Measurements from ENCODE around the gene PAPSS2. TPM values are rescaled to one million over a fixed set of nuclear protein-coding genes. Genes with fewer than 3 reads are reported as not detected.
"Not testable (repeated sequence)": the region's sequence is repeated elsewhere in the genome, so short reads cannot be mapped to it uniquely, and the experiment has no call there.

Gene PAPSS2
- total RNA-seq, 2 donors from 2014 or later = 0.55 to 1.3 TPM

GRCh38 chr10:87712913-87713616 lies 53.4 kb downstream of the PAPSS2 start:
- no peak overlapping the region for H3K27ac Mint-ChIP-seq

GRCh38 chr10:87713707-87714106 lies 54.0 kb downstream of the PAPSS2 start:
- Mint-ChIP-seq H3K4me1 (peaks cover 3% of the 10 kb centered on the region), H3K27ac (no peak overlapping the region), H3K36me3 (ENCODE audit: low read depth) (no peaks in the 10 kb centered on the region), H3K27me3 (peaks cover 41% of the 10 kb centered on the region), H3K4me3 (no peak overlapping the region)
- H3K9me3 ChIP-seq (ENCODE audit: control insufficient read depth, low read length, poor library complexity, severe bottlenecking) = no peaks in the 10 kb centered on the region
- DNase-seq (no peak), ATAC-seq (no peak)

More at GRCh38 chr10:87712913-87713616, 53.4 kb downstream of the PAPSS2 start:
- Mint-ChIP-seq H3K4me1 (peaks cover 3% of the 10 kb centered on the region), H3K27me3 (peaks cover 38% of the 10 kb centered on the region), H3K4me3 (no peak overlapping the region), H3K36me3 (ENCODE audit: low read depth) (no peaks in the 10 kb centered on the region)
- no peaks in the 10 kb centered on the region for H3K9me3 ChIP-seq (ENCODE audit: control insufficient read depth, low read length, poor library complexity, severe bottlenecking)
- DNase-seq = no peak
- ATAC-seq = no peak

GRCh38 chr10:87715552-87716347 lies 56.1 kb downstream of the PAPSS2 start:
- DNase-seq = no peak
- H3K27ac Mint-ChIP-seq = no peak overlapping the region
- peaks cover 38% of the 10 kb centered on the region for H3K27me3 Mint-ChIP-seq
- no peak for ATAC-seq
- H3K36me3 Mint-ChIP-seq (ENCODE audit: low read depth) = no peaks in the 10 kb centered on the region
- H3K4me3 Mint-ChIP-seq = no peak overlapping the region
- H3K9me3 ChIP-seq (ENCODE audit: control insufficient read depth, low read length, poor library complexity, severe bottlenecking) = no peaks in the 10 kb centered on the region
- peaks cover 3% of the 10 kb centered on the region for H3K4me1 Mint-ChIP-seq

GRCh38 chr10:87716348-87716670 lies 56.6 kb downstream of the PAPSS2 start:
- DNase-seq (no peak), ATAC-seq (no peak)
- no peak overlapping the region for H3K4me3 Mint-ChIP-seq
- no peaks in the 10 kb centered on the region for H3K36me3 Mint-ChIP-seq (ENCODE audit: low read depth)
- no peaks in the 10 kb centered on the region for H3K9me3 ChIP-seq (ENCODE audit: control insufficient read depth, low read length, poor library complexity, severe bottlenecking)
- peaks cover 40% of the 10 kb centered on the region for H3K27me3 Mint-ChIP-seq
- H3K27ac Mint-ChIP-seq = no peak overlapping the region
- H3K4me1 Mint-ChIP-seq = peaks cover 3% of the 10 kb centered on the region

- Mint-ChIP-seq H3K27ac (no peak overlapping the region), H3K36me3 (ENCODE audit: low read depth) (no peaks in the 10 kb centered on the region), H3K4me3 (no peak overlapping the region), H3K4me1 (peaks cover 3% of the 10 kb centered on the region), H3K27me3 (peaks cover 39% of the 10 kb centered on the region)
- DNase-seq (no peak), ATAC-seq (no peak)
- no peaks in the 10 kb centered on the region for H3K9me3 ChIP-seq (ENCODE audit: control insufficient read depth, low read length, poor library complexity, severe bottlenecking)
These were observed 61.0 kb downstream of the PAPSS2 start for GRCh38 chr10:87720665-87721064.

- ATAC-seq (no peak), DNase-seq (no peak)
- H3K27me3 Mint-ChIP-seq = peaks cover 40% of the 10 kb centered on the region
- H3K4me3 Mint-ChIP-seq = no peak overlapping the region
- H3K36me3 Mint-ChIP-seq (ENCODE audit: low read depth) = no peaks in the 10 kb centered on the region
- no peaks in the 10 kb centered on the region for H3K4me1 Mint-ChIP-seq
- H3K9me3 ChIP-seq (ENCODE audit: control insufficient read depth, low read length, poor library complexity, severe bottlenecking) = no peaks in the 10 kb centered on the region
- H3K27ac Mint-ChIP-seq = no peak overlapping the region
These were observed 62.1 kb downstream of the PAPSS2 start for GRCh38 chr10:87721781-87722180.

GRCh38 chr10:87722716-87723115 lies 63.0 kb downstream of the PAPSS2 start:
- H3K4me3 Mint-ChIP-seq = no peak overlapping the region
- DNase-seq (no peak), ATAC-seq (no peak)
- no peaks in the 10 kb centered on the region for H3K36me3 Mint-ChIP-seq (ENCODE audit: low read depth)
- H3K4me1 Mint-ChIP-seq = no peaks in the 10 kb centered on the region
- H3K27me3 Mint-ChIP-seq = peaks cover 49% of the 10 kb centered on the region
- H3K9me3 ChIP-seq (ENCODE audit: control insufficient read depth, low read length, poor library complexity, severe bottlenecking) = no peaks in the 10 kb centered on the region
- H3K27ac Mint-ChIP-seq = no peak overlapping the region

- H3K27me3 Mint-ChIP-seq = peaks cover 46% of the 10 kb centered on the region
- H3K27ac Mint-ChIP-seq = no peak overlapping the region
- no peaks in the 10 kb centered on the region for H3K36me3 Mint-ChIP-seq (ENCODE audit: low read depth)
- DNase-seq = no peak
- H3K4me1 Mint-ChIP-seq = no peaks in the 10 kb centered on the region
- no peak overlapping the region for H3K4me3 Mint-ChIP-seq
- H3K9me3 ChIP-seq (ENCODE audit: control insufficient read depth, low read length, poor library complexity, severe bottlenecking) = no peaks in the 10 kb centered on the region
- ATAC-seq = no peak
These were observed 63.8 kb downstream of the PAPSS2 start for GRCh38 chr10:87723500-87723899.

GRCh38 chr10:87724789-87725188 lies 65.1 kb downstream of the PAPSS2 start:
- H3K36me3 Mint-ChIP-seq (ENCODE audit: low read depth) = no peaks in the 10 kb centered on the region
- ATAC-seq = no peak
- peaks cover 38% of the 10 kb centered on the region for H3K27me3 Mint-ChIP-seq
- no peaks in the 10 kb centered on the region for H3K4me1 Mint-ChIP-seq
- H3K9me3 ChIP-seq (ENCODE audit: control insufficient read depth, low read length, poor library complexity, severe bottlenecking) = no peaks in the 10 kb centered on the region
- no peak overlapping the region for H3K27ac Mint-ChIP-seq
- DNase-seq = no peak
- H3K4me3 Mint-ChIP-seq = no peak overlapping the region

GRCh38 chr10:87729940-87730339 lies 70.3 kb downstream of the PAPSS2 start:
- Mint-ChIP-seq H3K4me1 (peaks cover 7% of the 10 kb centered on the region), H3K36me3 (ENCODE audit: low read depth) (peaks cover 9% of the 10 kb centered on the region), H3K27ac (no peak overlapping the region), H3K27me3 (peaks cover 32% of the 10 kb centered on the region), H3K4me3 (no peak overlapping the region)
- no peaks in the 10 kb centered on the region for H3K9me3 ChIP-seq (ENCODE audit: control insufficient read depth, low read length, poor library complexity, severe bottlenecking)
- no peak for ATAC-seq
- no peak for DNase-seq

GRCh38 chr10:87733081-87733480 lies 73.4 kb downstream of the PAPSS2 start:
- no peak overlapping the region for H3K27ac Mint-ChIP-seq
- ATAC-seq (no peak), DNase-seq (no peak)
- H3K4me1 Mint-ChIP-seq = peaks cover 7% of the 10 kb centered on the region
- H3K36me3 Mint-ChIP-seq (ENCODE audit: low read depth) = peaks cover 9% of the 10 kb centered on the region
- H3K9me3 ChIP-seq (ENCODE audit: control insufficient read depth, low read length, poor library complexity, severe bottlenecking) = no peaks in the 10 kb centered on the region
- peaks cover 39% of the 10 kb centered on the region for H3K27me3 Mint-ChIP-seq
- no peak overlapping the region for H3K4me3 Mint-ChIP-seq

GRCh38 chr10:87734987-87735827 lies 75.5 kb downstream of the PAPSS2 start:
- ATAC-seq (peak; percentile 42), DNase-seq (no peak)
- Mint-ChIP-seq H3K4me1 (peaks cover 7% of the 10 kb centered on the region), H3K27me3 (peaks cover 53% of the 10 kb centered on the region), H3K27ac (no peak overlapping the region), H3K36me3 (ENCODE audit: low read depth) (peaks cover 9% of the 10 kb centered on the region), H3K4me3 (no peak overlapping the region)
- H3K9me3 ChIP-seq (ENCODE audit: control insufficient read depth, low read length, poor library complexity, severe bottlenecking) = no peaks in the 10 kb centered on the region

- not testable (repeated sequence) for H3K4me1 Mint-ChIP-seq; H3K9me3 ChIP-seq (ENCODE audit: control insufficient read depth, low read length, poor library complexity, severe bottlenecking); ATAC-seq; DNase-seq; H3K4me3 Mint-ChIP-seq; H3K27ac Mint-ChIP-seq; H3K36me3 Mint-ChIP-seq (ENCODE audit: low read depth)
- peaks cover 53% of the 10 kb centered on the region for H3K27me3 Mint-ChIP-seq
These were observed 78.6 kb downstream of the PAPSS2 start for GRCh38 chr10:87738253-87738652.

Measured in T-helper 17 cell (primary cell).